Spleen (tissue), 11 donors: ENCODE results near the gene KDM4B. TPM values are rescaled to one million over a fixed set of nuclear protein-coding genes. Genes with fewer than 3 reads are reported as not detected.

Experiments used
- DNase-seq: peaks from one replicate; pipeline ENCODE4 v3.0.0-alpha.2; 2020
- H3K27ac ChIP-seq, 8 donors: fragments of 200-600 bp; sonication (generic) in 7 of 8; 1 replicate in 4 of 8; 2 replicates in 4 of 8; pipeline versions ENCODE4 v1.5.0 to v1.8.0; 2016 to 2021; ENCODE audit warnings: inconsistent platforms in 4 of 8, mild to moderate bottlenecking in 4 of 8, moderate library complexity in 1 of 8
- H3K27me3 ChIP-seq, 7 donors: fragments of 200-600 bp; sonication (generic) in 6 of 7; replicated peaks in 1 of 7; 1 replicate in 4 of 7; 2 replicates in 3 of 7; pipeline versions ENCODE4 v1.5.0 to v1.8.0; 2016 to 2021; ENCODE audit warnings: inconsistent platforms in 3 of 7, mild to moderate bottlenecking in 1 of 7
- H3K36me3 ChIP-seq, 6 donors: fragments of 200-600 bp; sonication (generic) in 5 of 6; 1 replicate in 4 of 6; 2 replicates in 2 of 6; pipeline versions ENCODE4 v1.5.0 to v1.8.0; 2016 to 2021; ENCODE audit warnings: inconsistent platforms in 2 of 6
- H3K4me1 ChIP-seq, 6 donors: fragments of 200-600 bp; sonication (generic) in 5 of 6; 1 replicate in 3 of 6; 2 replicates in 3 of 6; pipeline versions ENCODE4 v1.5.0 to v1.8.0; 2016 to 2021; ENCODE audit warnings: inconsistent platforms in 3 of 6
- H3K4me3 ChIP-seq, 8 donors: fragments of 200-600 bp; sonication (generic) in 7 of 8; 1 replicate in 4 of 8; 2 replicates in 4 of 8; pipeline versions ENCODE4 v1.5.0 to v1.8.0; 2016 to 2021; ENCODE audit warnings: inconsistent platforms in 4 of 8, mild to moderate bottlenecking in 4 of 8, moderate library complexity in 2 of 8
- H3K9me3 ChIP-seq, 8 donors: fragments of 200-600 bp; sonication (generic) in 7 of 8; 1 replicate in 4 of 8; 2 replicates in 4 of 8; pipeline versions ENCODE4 v1.5.0 to v1.8.0; 2016 to 2021; ENCODE audit warnings: inconsistent platforms in 4 of 8
- CTCF ChIP-seq, 11 experiments: fragments of 200-600 bp in 7 of 11; fragments of 450-650 bp in 4 of 11; sonication (generic) in 4 of 11; IDR thresholded peaks in 8 of 11; conservative IDR thresholded peaks in 3 of 11; 1 replicate in 7 of 11; 2 replicates in 4 of 11; pipeline versions ENCODE4 v1.4.0 to v1.8.0; 2016 to 2021; ENCODE audit warnings: antibody characterized with exemption in 11 of 11, inconsistent platforms in 4 of 11, mild to moderate bottlenecking in 1 of 11
- POLR2A ChIP-seq, 3 donors: fragments of 450-650 bp; IDR thresholded peaks; one replicate each; pipeline ENCODE4 v1.5.1; 2017; ENCODE audit warnings: antibody characterized with exemption in 3 of 3, mild to moderate bottlenecking in 1 of 3
- POLR2AphosphoS5 ChIP-seq, 3 donors: sonication (generic); formaldehyde crosslinking; IDR thresholded peaks; one replicate each; pipeline ENCODE4 v1.5.1; 2017; ENCODE audit warnings: antibody characterized with exemption in 3 of 3
- WGBS, 5 donors: extraction: QIAGEN DNeasy Blood & Tissue Kit in 3 of 5; methylation state at CpG; one replicate each; pipeline versions ENCODE4 v1.1.5 to v1.1.7; 2013 to 2018; 5-methylcytosine and 5-hydroxymethylcytosine counted together
- intact Hi-C: fragments of 100-400 bp; cut with DNase I; formaldehyde crosslinking; loops from one replicate; pipeline ENCODE4 v1.15.0; 2023; ENCODE audit warnings: low total_unique reads
- polyA plus RNA-seq, 3 donors: library from polyadenylated mRNA; stranded (reverse); fragments of 200-250 nt; gene quantifications; one replicate each; pipeline ENCODE4 v1.2.1, GENCODE V29; 2013
- total RNA-seq, 7 donors: library from RNA; depleted of rRNA in 3 of 7; stranded (reverse); fragments of >200 nt in 3 of 7; fragmentation: NEBNext Ultra II Directional in 4 of 7; extraction: Animal tissue kit (Norgen Biotek cat#: 25700) in 4 of 7; gene quantifications; one replicate each; pipeline versions ENCODE4 v1.1.0 to v1.2.1, GENCODE V29; 2016 to 2021
- donor health status: healthy with polysubstance abuse.
- donor health status: DM: no; HTN: no; CAD: no; lungs with moderate emphysema.
- donor health status: DM: no; HTN: no; CAD: no.
- donor health status: Bipolar disorder and iron deficiency.
- donor health status: healthy.
- donor health status: DM: no; HTN: no; CAD: no.
- donor health status: DM: yes; HTN: yes; CAD: no.

Gene KDM4B
- total and polyA plus RNA-seq, 10 donors, result 18.3 to 80.5 (median 52.4) TPM

GRCh38 chr19:4980838-4981680 is 12.1 kb downstream of the KDM4B start:
- H3K4me1 ChIP-seq, result peaks cover 23 to 98% (median 65%) of the 10 kb centered on the region in 6 donors
- WGBS, 5 donors, result 71 to 87% (median 79%) methylated on average over 16 to 27 of the region's 27 CpGs
- no peak for DNase-seq
- TF ChIP-seq POLR2AphosphoS5 (IDR thresholded peaks at IDR 0.05) (peak in 1 of 3 donors; percentile 25), CTCF (IDR thresholded peaks at IDR 0.05 in 8 of 11, conservative IDR thresholded peaks at IDR 0.05 in 3 of 11) (no peak), POLR2A (IDR thresholded peaks at IDR 0.05) (no peak)
- no peaks in the 10 kb centered on the region for H3K27me3 ChIP-seq
- peak overlapping the region in 1 of 8 donors; percentile 31 for H3K27ac ChIP-seq
- no peak overlapping the region for H3K4me3 ChIP-seq
- intact Hi-C loops, result no loop called here
- no peaks in the 10 kb centered on the region for H3K9me3 ChIP-seq
- peaks cover 0 to 39% (median 4%) of the 10 kb centered on the region in 6 donors for H3K36me3 ChIP-seq

GRCh38 chr19:4981681-4981958 is 12.7 kb downstream of the KDM4B start:
- Histone ChIP-seq H3K27ac (peak overlapping the region in 1 of 8 donors; percentile 31), H3K4me3 (no peak overlapping the region), H3K9me3 (no peaks in the 10 kb centered on the region), H3K27me3 (no peaks in the 10 kb centered on the region), H3K36me3 (peaks cover 0 to 45% (median 4%) of the 10 kb centered on the region in 6 donors), H3K4me1 (peaks cover 23 to 98% (median 60%) of the 10 kb centered on the region in 6 donors)
- no peak for TF ChIP-seq CTCF (IDR thresholded peaks at IDR 0.05 in 8 of 11, conservative IDR thresholded peaks at IDR 0.05 in 3 of 11)
- TF ChIP-seq POLR2AphosphoS5 (IDR thresholded peaks at IDR 0.05), result no peak
- TF ChIP-seq POLR2A (IDR thresholded peaks at IDR 0.05), result no peak
- intact Hi-C loops, result no loop called here
- 73 to 82% (median 80%) methylated on average over 2 to 3 of the region's 3 CpGs for WGBS, 5 donors
- no peak for DNase-seq

- peaks cover 13 to 97% (median 47%) of the 10 kb centered on the region in 6 donors for H3K4me1 ChIP-seq
- intact Hi-C loops, result no loop called here
- H3K27ac ChIP-seq, result no peak overlapping the region
Observed at GRCh38 chr19:4983346-4984105, 14.6 kb downstream of the KDM4B start.

GRCh38 chr19:4984106-4984380 is 15.1 kb downstream of the KDM4B start:
- Histone ChIP-seq H3K27ac (no peak overlapping the region), H3K9me3 (no peaks in the 10 kb centered on the region), H3K4me1 (peaks cover 7 to 97% (median 47%) of the 10 kb centered on the region in 6 donors), H3K36me3 (peaks cover 0 to 37% (median 0%) of the 10 kb centered on the region in 6 donors), H3K4me3 (no peak overlapping the region), H3K27me3 (no peaks in the 10 kb centered on the region)
- 70 to 95% (median 92%) methylated on average over 7 of the region's 7 CpGs for WGBS, 5 donors
- intact Hi-C loops, result no loop called here
- no peak for DNase-seq
- TF ChIP-seq CTCF (IDR thresholded peaks at IDR 0.05 in 8 of 11, conservative IDR thresholded peaks at IDR 0.05 in 3 of 11), result no peak
- TF ChIP-seq POLR2AphosphoS5 (IDR thresholded peaks at IDR 0.05), result no peak
- no peak for TF ChIP-seq POLR2A (IDR thresholded peaks at IDR 0.05)

More at GRCh38 chr19:4983346-4984105, 14.6 kb downstream of the KDM4B start:
- no peak for DNase-seq
- TF ChIP-seq POLR2A (IDR thresholded peaks at IDR 0.05), result no peak
- peak in 2 of 3 donors; percentile 34 to 35 for TF ChIP-seq POLR2AphosphoS5 (IDR thresholded peaks at IDR 0.05)
- WGBS, 5 donors, result 69 to 87% (median 85%) methylated on average over 10 to 23 of the region's 23 CpGs
- Histone ChIP-seq H3K9me3 (no peaks in the 10 kb centered on the region), H3K4me3 (no peak overlapping the region), H3K27me3 (no peaks in the 10 kb centered on the region), H3K36me3 (peaks cover 0 to 37% (median 0%) of the 10 kb centered on the region in 6 donors)
